HEK293T (cell line): Measurements from ENCODE around the gene NFATC1.

ENCODE experiments used
- CTCF ChIA-PET: fragments of 350-600 bp; formaldehyde crosslinking; extraction: SDS; loops from one replicate; lab custom pipeline; 2021; ENCODE audit warnings: antibody characterized with exemption, inconsistent platforms; lab: Yijun Ruan, JAX
- POLR2A ChIA-PET: fragments of 350-600 bp; formaldehyde crosslinking; extraction: SDS; loops from one replicate; lab custom pipeline; 2020; ENCODE audit warnings: antibody characterized with exemption, inconsistent platforms; lab: Yijun Ruan, JAX
- DNase-seq: peaks from one replicate; pipeline ENCODE4 v3.0.0; 2012; ENCODE audit warnings: mixed read lengths; ENCODE audit errors: extremely low spot score
- ARNT ChIP-seq: fragments of 450-650 bp; IDR thresholded peaks from 2 replicates; pipeline ENCODE4 v1.6.1; 2017; ENCODE audit warnings: mild to moderate bottlenecking
- BHLHE40 ChIP-seq: fragments of 450-650 bp; IDR thresholded peaks from 2 replicates; pipeline ENCODE4 v1.6.1; 2016; ENCODE audit warnings: mild to moderate bottlenecking, moderate library complexity, borderline replicate concordance
- CTBP1 ChIP-seq: fragments of 450-650 bp; IDR thresholded peaks from 2 replicates; pipeline ENCODE4 v1.6.1; 2016; ENCODE audit warnings: borderline replicate concordance
- ELF4 ChIP-seq: fragments of 450-650 bp; IDR thresholded peaks from 2 replicates; pipeline ENCODE4 v1.6.1; 2017; ENCODE audit warnings: antibody characterized with exemption
- FOXA1 ChIP-seq: fragments of 450-650 bp; IDR thresholded peaks from 2 replicates; pipeline ENCODE4 v1.6.1; 2016; ENCODE audit warnings: mild to moderate bottlenecking
- FOXK2 ChIP-seq: fragments of 450-650 bp; IDR thresholded peaks from 2 replicates; pipeline ENCODE4 v1.6.1; 2016; ENCODE audit warnings: mild to moderate bottlenecking
- FOXM1 ChIP-seq: fragments of 450-650 bp; IDR thresholded peaks from 2 replicates; pipeline ENCODE4 v1.6.1; 2017; ENCODE audit warnings: mild to moderate bottlenecking, borderline replicate concordance
- HDGF ChIP-seq: fragments of 450-650 bp; IDR thresholded peaks from 2 replicates; pipeline ENCODE4 v1.6.1; 2017; ENCODE audit warnings: antibody characterized with exemption, borderline replicate concordance
- L3MBTL2 ChIP-seq: fragments of 450-650 bp; conservative IDR thresholded peaks from 2 replicates; pipeline ENCODE4 v1.6.1; 2016; ENCODE audit warnings: mild to moderate bottlenecking
- LEF1 ChIP-seq: fragments of 450-650 bp; IDR thresholded peaks from 2 replicates; pipeline ENCODE4 v1.6.1; 2017; ENCODE audit warnings: mild to moderate bottlenecking, borderline replicate concordance
- NFRKB ChIP-seq: fragments of 450-650 bp; IDR thresholded peaks from 2 replicates; pipeline ENCODE4 v1.6.1; 2016; ENCODE audit warnings: mild to moderate bottlenecking, moderate library complexity
- SP1 ChIP-seq: fragments of 450-650 bp; IDR thresholded peaks from 2 replicates; pipeline ENCODE4 v1.6.1; 2017
- SUZ12 ChIP-seq: fragments of 450-650 bp; IDR thresholded peaks from 2 replicates; pipeline ENCODE4 v1.6.1; 2016; ENCODE audit warnings: mild to moderate bottlenecking
- TARDBP ChIP-seq: fragments of 450-650 bp; IDR thresholded peaks from 2 replicates; pipeline ENCODE4 v1.6.1; 2016
- ZNF384 ChIP-seq: fragments of 450-650 bp; IDR thresholded peaks from 2 replicates; pipeline ENCODE4 v1.6.1; 2016
- TF ChIP-seq, protein P1 (sequence below): fragments of 450-650 bp; IDR thresholded peaks from 2 replicates; pipeline ENCODE4 v1.6.1; 2016

Gene NFATC1

DNA sequence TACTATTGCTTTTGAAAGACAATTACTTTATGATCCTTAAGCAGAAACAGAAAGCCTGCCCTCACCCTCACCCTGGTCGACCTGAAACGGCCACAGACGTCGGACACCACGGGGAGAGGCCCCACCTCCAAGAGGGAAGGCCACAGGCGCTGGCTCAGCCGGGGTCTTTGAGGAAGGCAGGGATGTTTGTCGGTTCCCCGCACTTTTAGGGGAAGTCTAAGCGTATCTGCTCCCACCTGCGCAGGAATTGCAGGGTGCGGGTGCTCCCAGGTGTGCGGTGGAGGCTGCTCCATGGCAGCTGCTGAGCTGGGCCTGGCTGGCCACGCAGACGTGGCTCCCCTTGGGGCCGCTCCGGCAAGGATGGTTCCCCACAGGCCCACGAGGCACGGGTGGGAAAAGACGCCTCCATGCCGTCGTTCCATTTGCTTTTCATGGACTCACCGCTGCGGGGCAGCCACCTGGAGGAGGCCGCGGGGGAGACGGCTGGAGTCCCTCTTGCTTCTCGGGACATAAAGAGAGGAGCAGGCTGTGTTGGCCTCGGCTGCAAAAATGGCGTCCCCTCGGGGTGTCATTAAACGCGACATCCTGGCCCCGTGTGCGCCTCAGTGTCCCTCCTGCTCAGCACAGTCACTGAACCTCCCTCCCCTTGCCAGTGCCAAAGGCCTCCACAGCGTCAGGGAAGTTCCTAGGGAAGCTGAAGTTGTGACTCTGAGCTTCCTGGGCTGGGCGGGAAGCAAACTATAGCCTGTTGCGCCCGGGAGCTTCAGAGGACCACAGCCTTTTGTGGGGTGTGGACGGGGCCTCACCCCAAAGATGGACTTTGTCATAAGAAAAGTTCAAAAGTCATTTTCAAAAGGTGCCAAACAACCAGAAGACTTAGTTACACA lies 63.4 kb downstream of the NFATC1 start:
- TF ChIP-seq ARNT (no peak), ZNF384 (no peak)
- POLR2A ChIA-PET = no interaction called here
- CTCF ChIA-PET = no interaction called here
- no peak for DNase-seq

DNA sequence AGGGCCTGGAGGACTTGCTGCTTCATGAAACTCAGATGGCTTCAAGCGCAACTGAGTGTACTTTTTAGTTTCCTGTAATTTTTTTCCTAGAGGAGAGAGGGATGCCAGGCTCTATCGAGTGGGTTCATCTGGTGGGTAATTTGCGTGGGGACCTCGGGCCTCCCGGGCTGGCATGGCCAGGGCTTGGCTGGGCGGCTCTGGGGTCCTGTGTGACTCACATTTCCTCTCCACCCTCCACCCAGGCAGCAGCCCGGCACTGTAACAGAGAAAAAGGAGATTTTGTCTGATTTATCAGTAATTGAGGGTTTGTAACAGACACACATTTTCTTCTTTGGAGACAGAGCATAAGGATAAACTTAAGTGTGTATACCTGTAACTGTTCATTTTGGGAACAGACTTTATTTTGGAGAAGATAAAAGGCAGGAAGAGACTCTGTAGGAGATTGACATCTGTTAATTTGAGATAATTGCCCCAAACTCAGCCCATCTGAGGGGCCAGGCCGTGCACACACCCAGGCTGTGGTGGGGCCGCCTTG lies 64.3 kb downstream of the NFATC1 start:
- TF ChIP-seq ZNF384 (no peak), ARNT (no peak), LEF1 (no peak), FOXK2 (no peak), SUZ12 (no peak), HDGF (no peak), TARDBP (no peak), ELF4 (no peak), FOXM1 (no peak), SP1 (no peak), NFRKB (no peak), FOXA1 (no peak), L3MBTL2 (no peak), BHLHE40 (no peak), CTBP1 (no peak)
- TF ChIP-seq, protein P1, sequence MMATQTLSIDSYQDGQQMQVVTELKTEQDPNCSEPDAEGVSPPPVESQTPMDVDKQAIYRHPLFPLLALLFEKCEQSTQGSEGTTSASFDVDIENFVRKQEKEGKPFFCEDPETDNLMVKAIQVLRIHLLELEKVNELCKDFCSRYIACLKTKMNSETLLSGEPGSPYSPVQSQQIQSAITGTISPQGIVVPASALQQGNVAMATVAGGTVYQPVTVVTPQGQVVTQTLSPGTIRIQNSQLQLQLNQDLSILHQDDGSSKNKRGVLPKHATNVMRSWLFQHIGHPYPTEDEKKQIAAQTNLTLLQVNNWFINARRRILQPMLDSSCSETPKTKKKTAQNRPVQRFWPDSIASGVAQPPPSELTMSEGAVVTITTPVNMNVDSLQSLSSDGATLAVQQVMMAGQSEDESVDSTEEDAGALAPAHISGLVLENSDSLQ = no peak
- CTCF ChIA-PET = no interaction called here
- POLR2A ChIA-PET = no interaction called here
- DNase-seq = no peak

DNA sequence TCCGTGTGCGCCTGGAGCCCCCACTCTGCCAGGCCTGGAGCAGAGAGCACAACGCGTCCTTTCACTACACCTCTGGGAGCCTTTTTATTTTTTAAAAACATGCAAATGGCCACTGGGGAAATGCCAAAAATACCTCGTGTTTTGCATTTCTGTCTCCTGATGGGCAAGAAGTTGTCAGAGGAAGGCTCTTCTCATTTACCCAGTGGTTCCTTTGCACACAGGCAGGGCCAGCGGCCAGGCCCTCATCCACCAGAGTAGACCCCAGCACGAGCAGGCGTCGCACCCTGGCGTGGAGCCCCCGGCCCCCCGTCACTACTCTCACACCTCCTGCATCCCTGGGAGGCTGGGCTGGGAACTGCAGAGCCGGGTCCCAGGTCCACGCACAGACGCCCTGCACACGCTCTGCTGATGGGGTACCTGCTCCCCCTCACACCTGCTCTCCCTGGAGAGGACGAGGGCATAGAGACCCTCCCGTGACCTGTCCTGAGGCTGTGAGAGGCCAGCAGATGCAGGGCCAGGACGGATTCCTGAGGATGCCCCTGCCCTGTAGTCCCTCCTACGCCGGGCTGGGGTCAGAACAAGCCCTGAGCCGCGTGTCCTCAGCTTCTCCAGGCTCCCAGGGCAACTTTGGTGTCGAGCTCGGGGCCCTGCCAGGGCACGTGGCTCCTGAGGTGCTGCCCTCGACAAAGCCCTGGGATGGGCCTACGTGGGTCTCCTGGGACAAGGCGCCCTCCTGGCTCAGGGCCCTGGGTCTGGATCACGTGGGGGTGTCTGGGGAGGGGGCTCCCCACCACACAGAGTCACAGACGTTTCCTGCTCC lies 65.0 kb downstream of the NFATC1 start:
- DNase-seq = no peak
- POLR2A ChIA-PET = no interaction called here
- CTCF ChIA-PET = no interaction called here
- TF ChIP-seq CTBP1 = no peak
- no peak for TF ChIP-seq SP1
- TF ChIP-seq ZNF384 = no peak
- no peak for TF ChIP-seq LEF1
- no peak for TF ChIP-seq FOXA1
- no peak for TF ChIP-seq HDGF
- TF ChIP-seq FOXM1 = no peak
- TF ChIP-seq TARDBP = no peak
- TF ChIP-seq, protein P1 = no peak
- TF ChIP-seq FOXK2 = no peak
- no peak for TF ChIP-seq ELF4
- TF ChIP-seq NFRKB = no peak
- no peak for TF ChIP-seq SUZ12
- TF ChIP-seq BHLHE40 = no peak
- no peak for TF ChIP-seq ARNT
- no peak for TF ChIP-seq L3MBTL2

DNA sequence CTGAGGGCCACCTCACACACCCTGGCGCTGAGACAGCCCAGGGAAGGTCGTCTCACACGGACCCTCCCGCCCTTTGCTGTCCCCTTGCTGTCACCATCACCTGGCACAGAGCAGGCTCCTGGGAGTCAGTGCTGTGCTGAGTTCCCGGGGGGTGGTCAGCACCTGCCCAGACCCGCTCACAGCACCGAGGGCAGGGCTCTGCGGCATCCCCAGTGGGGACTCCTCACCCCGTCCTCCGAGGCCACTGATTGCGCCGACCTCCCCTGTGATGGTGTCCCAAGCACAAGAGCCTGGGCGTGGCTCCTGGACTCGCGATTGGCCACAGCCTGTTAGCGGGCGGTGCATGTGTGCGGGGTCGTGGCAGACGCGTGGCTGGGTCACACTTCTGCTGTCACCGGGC lies 65.9 kb downstream of the NFATC1 start:
- TF ChIP-seq CTBP1 (no peak), HDGF (no peak)
- CTCF ChIA-PET = no interaction called here
- no peak for DNase-seq
- POLR2A ChIA-PET = no interaction called here

DNA sequence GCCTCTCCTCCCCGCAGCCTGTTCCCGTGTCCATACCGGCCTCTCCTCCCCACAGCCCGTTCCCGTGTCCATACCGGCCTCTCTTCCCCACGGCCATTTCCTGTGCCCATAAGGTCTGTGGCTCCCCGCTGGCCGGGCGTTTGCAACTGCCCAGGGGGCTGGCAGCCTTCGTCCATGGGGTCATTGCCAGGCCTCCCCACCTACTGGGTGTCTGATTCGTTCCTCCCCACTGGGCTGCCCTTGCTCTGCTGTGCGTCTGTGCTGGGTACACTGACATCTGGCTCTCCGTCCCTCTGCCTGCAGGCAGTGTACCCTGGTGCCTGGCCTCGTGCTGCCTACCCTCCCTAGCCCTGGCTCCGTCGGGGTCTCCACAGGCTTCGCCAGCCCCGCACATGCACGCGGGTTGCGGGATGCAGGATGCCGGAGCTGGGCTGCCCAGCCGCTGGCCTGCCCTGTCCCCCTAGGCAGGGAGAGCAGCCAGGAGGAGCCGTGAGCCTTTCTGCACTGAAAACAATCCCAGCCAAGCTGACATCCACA lies 67.8 kb downstream of the NFATC1 start:
- POLR2A ChIA-PET = no interaction called here
- no peak for DNase-seq
- TF ChIP-seq L3MBTL2 (no peak), BHLHE40 (no peak), ZNF384 (no peak), FOXA1 (no peak), TARDBP (no peak), SUZ12 (no peak), NFRKB (no peak), HDGF (no peak), FOXM1 (no peak), ELF4 (no peak), CTBP1 (no peak), ARNT (no peak), LEF1 (no peak), SP1 (no peak), FOXK2 (no peak)
- TF ChIP-seq, protein P1 = no peak
- CTCF ChIA-PET = no interaction called here
